ENCODE data around the gene RADIL.

DNA sequence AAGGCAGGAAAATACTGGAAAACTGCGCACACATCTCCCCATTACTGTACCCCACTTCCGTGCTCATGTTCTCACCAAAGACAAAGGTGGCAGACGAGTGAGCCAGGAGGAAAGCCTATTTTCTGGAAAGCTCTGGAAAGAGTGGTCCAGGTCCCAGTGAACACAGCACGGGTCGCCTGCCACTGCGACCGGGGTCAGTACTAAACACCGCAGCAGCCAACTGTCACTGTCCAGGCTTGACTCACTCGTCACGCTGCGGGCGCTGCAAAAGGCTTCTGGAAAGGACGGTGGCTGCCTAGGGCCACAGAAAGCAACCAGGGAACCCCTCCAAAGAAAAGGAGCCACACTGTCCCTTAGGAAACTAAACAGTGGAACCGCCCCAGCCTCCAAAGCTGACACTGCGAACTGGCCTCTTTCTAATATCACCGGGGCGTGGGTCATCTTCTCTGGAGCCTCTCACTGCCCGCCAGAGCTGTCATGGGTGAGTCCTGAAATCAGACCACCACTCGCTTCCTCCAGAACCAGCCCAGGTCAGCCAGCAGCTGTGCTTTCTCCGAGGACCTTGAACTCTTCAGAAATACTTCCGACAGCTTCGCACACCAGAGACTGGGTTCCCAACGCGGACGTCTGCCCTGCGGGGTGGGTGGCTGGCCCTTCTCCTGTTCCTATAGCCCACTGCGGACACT, 4.0 kb downstream of the RADIL start:
- TF ChIP-seq POLR2AphosphoS5 (IDR thresholded peaks at IDR 0.05) (no peak), EP300 (IDR thresholded peaks at IDR 0.05; ENCODE audit: low read depth) (no peak)
- TF ChIP-seq, protein P1, sequence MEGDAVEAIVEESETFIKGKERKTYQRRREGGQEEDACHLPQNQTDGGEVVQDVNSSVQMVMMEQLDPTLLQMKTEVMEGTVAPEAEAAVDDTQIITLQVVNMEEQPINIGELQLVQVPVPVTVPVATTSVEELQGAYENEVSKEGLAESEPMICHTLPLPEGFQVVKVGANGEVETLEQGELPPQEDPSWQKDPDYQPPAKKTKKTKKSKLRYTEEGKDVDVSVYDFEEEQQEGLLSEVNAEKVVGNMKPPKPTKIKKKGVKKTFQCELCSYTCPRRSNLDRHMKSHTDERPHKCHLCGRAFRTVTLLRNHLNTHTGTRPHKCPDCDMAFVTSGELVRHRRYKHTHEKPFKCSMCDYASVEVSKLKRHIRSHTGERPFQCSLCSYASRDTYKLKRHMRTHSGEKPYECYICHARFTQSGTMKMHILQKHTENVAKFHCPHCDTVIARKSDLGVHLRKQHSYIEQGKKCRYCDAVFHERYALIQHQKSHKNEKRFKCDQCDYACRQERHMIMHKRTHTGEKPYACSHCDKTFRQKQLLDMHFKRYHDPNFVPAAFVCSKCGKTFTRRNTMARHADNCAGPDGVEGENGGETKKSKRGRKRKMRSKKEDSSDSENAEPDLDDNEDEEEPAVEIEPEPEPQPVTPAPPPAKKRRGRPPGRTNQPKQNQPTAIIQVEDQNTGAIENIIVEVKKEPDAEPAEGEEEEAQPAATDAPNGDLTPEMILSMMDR (IDR thresholded peaks at IDR 0.05): no peak
